GM19452 (cell line): ENCODE measurements around the gene PRKAG2.

Source experiments
- ATAC-seq: cut with Tn5 transposase; IDR thresholded peaks from one replicate; pipeline ENCODE4 v1.9.1; 2021; ENCODE audit not compliant: unreplicated experiment

The PRKAG2 gene

DNA sequence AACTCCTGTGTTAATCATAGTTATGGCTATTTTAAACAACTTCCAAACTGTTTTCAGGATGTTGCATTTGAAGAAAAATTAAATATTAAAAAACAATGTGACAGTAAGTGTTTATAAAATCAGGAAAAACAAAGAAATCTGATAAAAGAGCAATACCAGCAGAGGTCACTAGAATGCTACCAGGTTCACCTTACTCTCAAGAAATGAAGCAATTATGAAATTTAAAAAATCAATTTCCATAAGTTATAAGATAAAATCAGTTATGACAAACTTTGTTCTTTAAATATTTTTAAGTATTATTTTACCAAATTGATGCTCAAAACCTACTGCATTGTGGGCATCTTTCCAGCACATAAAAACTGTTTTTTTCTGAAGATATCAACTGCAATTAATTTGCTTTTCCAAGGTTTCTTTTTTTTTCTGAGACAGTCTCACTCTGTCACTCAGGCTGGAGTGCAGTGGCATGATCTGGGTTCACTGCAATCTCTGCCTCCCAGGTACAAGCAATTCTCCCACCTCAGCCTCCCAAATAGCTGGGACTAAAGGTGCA is 306.5 kb downstream of the PRKAG2 start:
- ATAC-seq: no peak

DNA sequence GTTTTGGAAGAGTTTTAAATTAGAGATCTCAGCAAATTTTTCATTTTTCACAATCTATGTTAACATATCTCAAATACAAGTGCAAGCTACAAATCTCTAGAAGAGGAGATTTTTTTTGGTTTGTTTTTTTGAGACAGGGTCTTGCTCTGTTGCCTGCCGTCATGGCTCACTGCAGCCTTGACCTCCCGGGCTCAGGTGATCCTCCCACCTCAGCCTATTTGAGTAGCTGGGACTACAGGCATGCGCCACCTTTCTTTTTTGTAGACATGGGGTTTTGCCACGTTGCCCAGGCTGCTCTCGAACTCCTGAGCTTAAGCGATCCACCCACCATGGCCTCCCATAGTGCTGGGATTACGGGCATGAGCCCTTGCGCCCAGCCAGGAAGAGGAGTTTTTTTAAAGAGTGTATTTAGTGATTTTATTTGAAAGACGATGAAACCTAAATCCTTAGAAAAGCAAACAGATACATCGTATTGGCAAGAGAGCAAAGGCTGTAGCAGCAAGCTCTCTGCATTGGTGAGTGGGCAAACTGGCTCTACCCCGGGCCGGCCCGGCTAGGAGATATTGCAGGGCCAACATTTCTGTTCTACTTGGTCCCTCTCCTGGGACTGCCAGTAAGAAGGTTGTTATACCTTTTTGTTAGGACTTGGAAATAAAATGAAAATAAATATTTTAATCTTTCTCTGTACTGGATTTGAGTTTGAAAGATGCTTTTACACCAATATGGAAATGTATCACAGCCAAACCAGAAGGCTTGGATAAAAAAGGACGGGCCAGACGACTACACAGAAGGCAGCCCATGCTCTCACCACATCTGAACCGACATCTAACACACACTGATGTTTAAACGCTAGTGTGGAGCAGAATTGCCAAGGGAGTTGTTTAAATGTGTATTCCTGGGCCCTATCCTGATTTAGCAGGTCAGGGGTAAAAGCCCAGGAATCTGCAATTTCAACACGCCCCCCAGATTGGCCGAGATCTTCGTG is 307.7 kb downstream of the PRKAG2 start:
- no peak for ATAC-seq

DNA sequence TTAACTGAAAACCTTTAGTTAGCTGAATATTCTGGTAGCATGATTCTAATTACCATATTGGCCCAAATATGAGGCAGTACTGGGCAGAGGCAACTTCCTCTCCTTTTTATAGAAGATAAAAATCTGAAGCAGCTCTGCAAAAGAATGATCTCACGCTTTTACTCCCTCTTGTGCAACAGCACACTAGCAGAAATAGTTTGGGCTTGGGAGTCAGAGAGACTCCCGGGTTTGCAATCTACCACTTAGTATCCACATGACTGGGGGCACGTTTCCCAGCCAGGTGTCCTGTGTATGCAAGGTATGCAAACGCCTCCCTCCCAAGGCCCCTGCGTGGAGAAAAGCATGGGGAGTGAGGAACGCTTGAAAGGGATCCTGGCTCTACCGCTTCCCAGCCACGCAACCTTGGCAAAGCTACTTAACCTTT is 310.0 kb downstream of the PRKAG2 start:
- no peak for ATAC-seq

DNA sequence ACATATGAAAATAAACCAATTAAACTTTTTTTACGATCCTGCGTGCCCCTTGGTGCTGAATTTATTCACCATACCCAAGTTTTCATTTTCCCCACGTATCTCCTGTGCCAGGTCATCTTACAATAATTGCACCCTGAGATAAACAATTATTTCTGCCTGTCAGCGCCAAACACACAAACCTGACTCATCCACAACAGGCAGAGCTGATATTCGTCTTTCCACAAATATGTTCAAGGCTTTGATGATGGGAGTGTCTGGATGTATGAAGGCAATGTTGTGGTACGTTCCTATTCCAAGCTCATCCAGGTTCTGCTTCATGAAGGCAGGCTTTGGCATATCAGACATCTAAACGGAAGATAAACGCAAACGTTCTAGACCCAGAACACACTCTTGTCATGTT is 311.4 kb downstream of the PRKAG2 start:
- no peak for ATAC-seq

DNA sequence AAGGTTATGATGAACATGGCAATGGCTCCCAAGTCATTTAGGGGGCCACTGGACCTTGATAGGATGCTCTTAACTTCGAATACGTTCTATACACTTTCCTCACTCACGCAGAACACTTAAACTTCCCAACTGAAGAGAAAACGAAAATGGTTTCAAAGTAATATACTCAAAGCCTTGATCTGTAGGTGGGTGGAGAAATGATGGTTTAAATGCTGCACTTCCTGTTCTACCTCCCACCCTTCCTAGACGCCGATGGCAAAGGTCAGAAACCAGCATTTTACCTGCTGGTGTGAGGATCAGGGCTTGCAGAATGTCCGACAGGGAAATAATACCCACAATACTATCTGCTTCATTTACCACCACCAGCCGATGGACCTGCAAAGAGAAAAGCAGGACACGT is 316.7 kb downstream of the PRKAG2 start:
- no peak for ATAC-seq

DNA sequence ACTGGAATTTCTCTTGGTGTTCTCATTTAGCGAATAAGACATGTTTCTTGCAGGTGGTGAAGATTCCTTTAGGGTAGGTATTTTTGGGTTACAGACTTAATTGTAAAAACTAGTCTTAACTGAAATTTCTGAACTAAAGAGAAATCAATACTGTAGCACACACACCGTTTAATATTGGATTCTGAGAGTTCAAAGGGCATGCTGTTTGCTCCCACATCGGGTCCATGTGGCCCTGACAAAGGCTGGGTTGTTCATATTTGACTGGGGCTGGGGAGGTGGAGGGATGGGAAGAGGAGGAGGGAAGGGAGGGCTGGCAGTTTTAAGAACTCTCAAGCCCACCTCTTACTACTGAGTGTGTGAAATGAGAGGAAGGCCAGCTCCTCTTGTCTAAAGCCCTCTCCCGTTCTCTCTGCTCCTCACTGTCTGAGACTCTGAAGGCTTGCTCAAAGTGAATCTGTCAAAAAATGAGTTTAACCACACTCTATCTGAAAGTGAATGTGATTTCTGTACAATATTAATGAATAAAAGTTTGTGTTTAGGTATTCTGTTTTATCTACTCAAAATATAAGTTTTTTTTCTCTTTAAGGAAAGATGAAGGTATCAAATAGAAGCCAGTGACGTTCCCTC is 317.2 kb downstream of the PRKAG2 start:
- ATAC-seq: no peak

DNA sequence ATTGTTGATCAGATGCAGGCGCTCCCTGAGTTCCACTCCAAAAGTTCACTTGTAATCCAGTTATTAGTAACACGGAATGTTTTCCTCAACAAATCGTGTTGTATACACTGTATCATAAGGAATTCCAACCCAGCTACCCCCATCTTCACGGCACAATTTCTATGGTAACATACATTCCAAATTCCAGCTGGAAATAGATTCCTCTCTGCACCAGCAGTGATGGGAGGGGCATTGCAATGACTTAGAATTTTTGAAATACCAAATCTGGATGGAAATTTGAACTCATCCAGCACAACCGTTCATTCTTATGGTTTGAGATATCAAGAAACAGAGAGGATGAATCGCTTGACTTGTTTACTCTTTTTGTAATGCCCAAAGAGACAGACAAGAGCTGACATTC is 318.3 kb downstream of the PRKAG2 start:
- no peak for ATAC-seq

DNA sequence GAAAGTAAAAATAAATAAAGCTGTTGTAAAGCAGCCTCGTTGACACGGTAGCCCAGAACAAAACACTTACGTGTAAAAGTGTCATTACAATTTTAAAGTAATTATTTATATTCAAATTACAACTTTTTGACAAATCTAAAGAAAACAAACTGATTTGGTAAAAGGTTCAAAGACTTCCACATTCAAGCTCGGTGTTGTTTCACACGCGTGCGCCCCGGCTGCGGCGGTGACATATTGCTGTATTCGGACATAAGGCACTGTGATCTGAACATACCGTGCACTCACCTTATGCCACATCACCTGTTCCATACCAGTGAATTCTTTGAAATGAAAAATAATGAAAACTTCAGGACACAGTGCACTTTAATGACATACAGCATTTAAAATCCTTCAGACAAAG is 320.3 kb downstream of the PRKAG2 start:
- ATAC-seq: no peak

DNA sequence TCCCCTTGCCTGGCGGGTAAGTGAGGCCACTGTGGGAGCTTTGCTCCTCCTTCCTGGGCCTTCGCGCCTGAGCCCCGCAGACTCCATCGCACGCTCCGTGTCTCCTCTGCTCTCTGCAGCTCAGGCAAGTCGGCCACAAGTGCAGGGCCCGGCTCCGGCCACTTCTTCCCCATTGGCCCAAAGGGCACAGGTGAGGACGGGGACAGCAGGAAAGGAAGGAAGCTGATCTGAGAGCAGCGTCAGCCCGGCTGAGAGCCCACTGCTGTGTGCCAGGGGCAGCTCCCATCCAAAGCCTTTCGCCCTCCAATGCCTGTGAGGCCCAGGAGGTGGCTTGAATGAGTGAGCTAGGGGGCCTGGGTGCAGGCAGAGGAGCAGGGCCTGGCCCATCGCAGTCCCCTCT is 323.6 kb downstream of the PRKAG2 start:
- ATAC-seq: no peak

DNA sequence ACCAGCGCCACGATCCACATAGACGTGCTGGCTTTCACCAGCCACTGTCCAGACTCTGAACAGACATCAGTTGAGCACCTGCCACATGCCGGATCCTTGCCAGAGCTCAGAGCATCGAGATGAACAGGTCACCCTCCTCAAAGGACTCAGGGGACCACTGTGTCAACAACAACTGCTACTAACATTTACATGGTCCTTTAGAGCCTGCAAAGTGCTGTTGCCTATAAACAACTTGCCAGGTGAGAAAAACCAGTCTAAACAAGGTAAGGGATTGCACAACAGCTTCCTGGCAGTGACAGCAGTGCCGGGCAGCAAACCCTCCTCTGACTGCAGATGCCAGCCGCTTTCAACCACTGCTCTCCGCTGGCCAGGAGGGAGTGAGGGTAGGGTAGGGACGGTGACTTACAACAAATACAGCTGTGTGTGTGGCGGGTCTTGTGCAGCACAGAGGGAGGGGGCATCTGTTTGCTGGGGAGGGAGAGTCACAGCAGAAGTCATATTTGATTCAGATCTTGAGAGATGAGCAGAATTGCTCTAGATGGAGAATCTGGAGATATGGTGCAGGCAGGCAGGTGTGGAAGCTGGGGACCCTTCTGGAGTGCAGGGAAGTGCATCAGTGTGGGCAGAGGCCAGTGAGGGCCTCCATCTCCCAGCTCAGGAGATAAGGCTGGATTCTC is 324.4 kb downstream of the PRKAG2 start:
- ATAC-seq: no peak

DNA sequence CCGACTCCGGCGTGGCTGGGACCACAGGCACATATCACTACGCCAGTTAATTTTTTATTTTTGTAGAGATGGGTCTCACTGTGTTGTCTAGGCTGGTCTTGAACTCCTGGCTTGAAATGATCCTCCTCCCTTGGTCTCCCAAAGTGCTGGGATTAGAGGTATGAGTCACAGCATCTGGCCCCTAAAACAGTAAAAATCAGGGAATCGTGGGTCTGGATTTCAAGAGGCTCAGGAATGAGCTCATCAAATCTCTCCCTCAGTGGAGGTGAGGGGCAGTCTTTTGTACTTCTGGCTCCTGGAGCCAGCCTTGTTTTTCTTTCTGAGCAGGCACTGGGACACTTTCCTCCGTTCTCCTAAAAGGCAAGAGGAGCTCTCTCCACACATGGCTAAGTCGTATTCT is 325.1 kb downstream of the PRKAG2 start:
- no peak for ATAC-seq

DNA sequence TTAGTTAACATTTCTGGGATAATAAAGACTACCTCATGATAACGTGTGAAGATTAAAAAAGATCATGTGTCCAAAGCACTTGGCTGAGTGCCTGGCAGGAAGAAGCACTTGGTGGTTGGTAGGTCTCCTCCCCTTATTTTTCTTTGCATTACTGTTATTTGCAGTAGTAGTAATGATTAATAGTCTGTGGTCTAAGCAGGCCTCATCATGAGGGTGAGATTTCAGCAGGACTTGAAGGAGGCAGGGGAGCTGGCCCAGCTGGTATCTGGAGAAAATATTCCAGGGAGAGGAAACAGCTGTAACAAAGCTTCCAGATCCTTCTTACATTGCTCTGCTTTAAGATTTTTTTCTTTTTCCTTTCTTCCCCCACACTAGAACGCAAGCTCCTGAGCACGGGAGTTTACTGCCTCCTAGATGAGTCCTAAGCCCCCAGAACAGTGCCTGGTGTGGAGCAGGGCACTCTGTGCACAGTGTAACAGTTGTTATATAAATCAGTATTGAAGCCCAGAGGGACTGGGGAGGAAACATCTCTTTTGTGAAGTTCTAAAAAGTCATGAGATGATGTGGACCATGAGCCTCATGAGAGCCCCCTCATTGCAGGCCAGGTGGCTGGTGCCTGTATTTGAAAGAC is 326.1 kb downstream of the PRKAG2 start:
- no peak for ATAC-seq

DNA sequence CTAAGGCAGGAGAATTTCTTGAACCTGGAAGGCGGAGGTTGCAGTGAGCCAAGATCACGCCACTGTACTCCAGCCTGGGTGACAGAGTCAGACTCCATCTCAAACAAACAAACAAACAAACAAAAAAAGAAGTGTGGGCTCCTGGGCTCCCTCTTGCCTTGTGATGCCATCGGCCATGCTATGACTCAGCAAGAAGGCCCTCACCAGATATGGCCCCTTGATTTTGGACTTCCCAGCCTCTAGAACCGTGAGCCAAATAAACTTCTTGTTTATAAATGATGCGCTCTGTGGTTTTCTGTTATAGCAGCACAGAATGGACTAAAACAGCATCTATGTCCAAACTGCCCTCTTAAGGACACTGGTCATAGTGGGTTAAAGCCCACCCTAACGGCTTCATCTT is 327.3 kb downstream of the PRKAG2 start:
- ATAC-seq: no peak

DNA sequence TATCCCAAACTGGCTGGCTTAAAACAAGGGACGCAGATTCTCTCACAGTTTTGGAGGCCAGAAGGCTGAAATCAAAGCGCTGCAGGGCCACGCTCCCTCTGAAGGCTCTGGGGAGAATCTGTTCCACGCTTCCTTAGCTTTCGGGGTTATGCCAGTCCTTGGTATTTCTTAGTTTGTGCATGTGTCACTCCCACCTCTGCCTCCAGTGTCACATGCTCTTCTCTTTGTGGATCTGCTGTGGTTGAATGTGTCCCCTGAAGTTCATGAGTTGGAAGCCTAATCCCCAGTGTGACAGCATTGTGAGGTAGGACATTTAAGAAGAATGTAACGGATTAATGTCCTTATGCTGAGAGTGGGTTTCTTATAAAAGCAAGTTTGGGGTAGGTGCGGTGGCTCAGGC is 327.8 kb downstream of the PRKAG2 start:
- no peak for ATAC-seq

DNA sequence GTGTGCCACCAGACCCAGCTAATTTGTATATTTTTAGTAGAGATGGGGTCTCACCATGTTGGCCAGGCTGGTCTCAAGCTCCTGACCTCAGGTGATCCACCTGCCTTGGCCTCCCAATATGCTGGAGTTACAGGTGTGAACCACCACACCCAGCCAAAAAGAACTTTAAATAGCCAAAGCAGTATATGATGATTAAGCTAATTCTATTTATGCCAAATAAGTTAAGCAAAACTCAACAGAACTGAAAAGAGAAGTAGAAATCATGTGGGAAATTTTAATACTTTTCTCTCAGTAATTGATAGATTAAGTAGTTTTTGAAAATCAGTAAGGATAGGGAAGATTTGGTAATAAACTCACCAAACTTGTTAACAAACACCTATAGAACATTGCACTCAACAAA is 332.7 kb downstream of the PRKAG2 start:
- no peak for ATAC-seq

DNA sequence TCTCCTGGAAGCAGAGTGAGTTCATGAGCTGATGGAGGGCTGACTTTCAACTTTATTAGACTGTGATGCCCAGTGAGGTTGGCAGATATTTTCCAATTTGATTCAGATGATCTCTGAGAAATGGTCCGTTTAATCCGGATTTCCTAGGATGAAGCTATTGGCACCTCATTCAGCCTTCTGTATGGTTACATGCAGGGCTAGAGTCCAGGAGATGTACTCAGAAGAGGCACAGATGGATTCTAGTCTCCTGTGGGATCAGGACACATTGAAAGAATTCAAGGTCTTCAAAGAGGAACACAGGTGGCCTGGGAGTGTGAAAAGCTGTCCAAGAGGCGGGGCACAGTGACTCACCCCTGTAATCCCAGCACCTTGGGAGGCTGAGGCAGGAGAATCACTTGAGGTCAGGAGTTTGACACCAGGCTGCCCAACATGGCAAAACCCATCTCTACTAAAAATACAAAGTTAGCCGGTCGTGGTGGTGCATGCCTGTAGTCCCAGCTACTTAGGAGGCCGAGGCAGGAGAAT is 334.2 kb downstream of the PRKAG2 start:
- ATAC-seq: no peak

DNA sequence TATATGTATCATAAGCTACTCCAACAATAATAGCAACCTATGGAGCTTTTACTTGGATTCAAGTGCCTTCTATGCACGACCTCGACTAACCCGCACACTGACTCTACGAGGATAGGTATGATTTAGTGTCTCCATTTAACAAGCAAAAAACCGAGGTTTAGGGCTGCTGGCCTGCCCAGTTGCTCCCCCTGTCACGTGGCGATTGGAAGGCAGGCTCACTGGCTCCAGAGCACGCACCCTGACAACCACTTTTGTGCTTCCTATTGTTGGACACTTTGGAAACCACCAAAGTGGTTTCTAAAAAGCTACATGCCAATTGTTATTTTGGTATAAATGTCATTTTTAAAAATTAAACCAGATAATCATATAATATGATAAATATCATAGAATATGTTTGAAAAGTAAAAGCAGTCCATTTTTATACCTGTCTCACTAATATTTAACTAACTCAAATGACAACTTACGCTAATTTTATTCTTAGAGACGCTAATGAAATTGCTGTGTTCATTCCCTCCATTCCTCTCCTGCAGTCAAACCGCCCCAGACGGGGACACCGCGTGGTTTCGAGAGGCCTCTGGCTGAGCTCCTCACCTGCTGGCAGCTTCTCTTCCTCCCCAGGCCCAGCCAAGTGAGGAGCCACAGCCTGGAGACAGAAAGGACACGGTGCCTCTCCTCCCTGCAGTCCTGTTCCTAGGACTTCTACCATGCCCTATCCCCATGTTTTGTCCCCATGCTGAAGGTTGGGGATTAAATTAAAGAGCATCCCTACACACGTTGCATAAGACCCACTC is 335.0 kb downstream of the PRKAG2 start:
- ATAC-seq: no peak

DNA sequence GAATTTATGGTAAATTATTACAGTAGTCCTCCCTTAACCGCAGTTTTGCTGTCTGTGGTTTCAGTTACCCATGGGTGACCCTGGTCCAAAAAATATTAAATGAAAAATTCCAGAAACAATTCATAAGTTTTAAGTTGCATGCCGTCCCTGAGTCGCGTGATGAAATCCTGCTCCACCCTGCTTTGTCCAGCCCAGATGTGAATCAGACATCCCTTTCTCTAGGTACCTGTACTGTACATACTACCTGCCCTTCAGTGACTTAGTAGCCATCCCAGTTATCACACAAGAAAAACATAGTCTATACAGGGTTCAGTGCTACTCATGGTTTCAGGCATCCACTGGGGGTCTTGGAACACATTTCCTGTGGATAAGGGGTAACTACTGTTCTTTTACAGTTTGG is 336.8 kb downstream of the PRKAG2 start:
- ATAC-seq: no peak

DNA sequence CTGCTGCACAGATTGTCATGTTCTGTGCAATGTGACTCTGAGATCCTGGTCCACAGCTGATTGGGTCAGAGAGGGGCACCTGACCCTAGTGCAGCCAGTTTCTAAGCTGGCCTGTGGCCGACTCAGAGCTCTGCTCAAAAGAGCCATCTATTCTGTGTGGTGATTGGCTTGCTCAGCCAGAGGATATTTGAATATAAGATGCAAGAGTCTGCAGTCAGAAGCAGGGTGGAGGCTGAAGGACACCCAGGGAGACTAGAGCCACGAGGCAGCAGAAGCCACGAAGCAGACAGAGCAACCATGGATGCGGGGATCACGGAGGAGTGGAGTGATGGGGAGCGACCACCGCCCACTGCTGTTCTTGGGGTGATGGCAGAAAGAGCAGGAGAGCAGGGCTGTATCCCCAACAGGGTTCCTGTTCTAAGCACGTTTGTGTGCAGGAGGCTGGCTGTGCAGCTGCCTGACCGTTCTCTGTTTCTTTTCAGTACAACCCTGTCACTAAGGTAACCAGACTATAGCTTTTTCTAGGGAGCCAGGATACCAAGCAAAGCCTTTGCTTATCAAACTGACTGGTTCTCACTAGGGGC is 337.7 kb downstream of the PRKAG2 start:
- ATAC-seq: peak; percentile 58
